Activated naive CD4-positive, alpha-beta T cell treated with anti-CD3 and anti-CD28 coated beads for 36 hours (primary cell): ENCODE data around the gene TLCD1. TPM values are rescaled to one million over a fixed set of nuclear protein-coding genes. Genes with fewer than 3 reads are reported as not detected.

ENCODE experiments used
- CTCF ChIA-PET: fragments of 350-600 bp; sonication (Branson Sonifier 250); formaldehyde crosslinking; loops from one replicate; lab custom pipeline; 2021; ENCODE audit warnings: antibody characterized with exemption; lab: Charles Lee
- DNase-seq: peaks from one replicate; pipeline ENCODE4 v3.0.0-alpha.2; 2020
- H3K27ac Mint-ChIP-seq: one replicate; pipeline ENCODE4 v1.8.0; 2021; ENCODE audit warnings: mild to moderate bottlenecking, mixed read lengths
- H3K27me3 Mint-ChIP-seq: one replicate; pipeline ENCODE4 v1.8.0; 2021; ENCODE audit warnings: low read depth, mixed read lengths
- H3K36me3 Mint-ChIP-seq: one replicate; pipeline ENCODE4 v1.8.0; 2021; ENCODE audit warnings: low read depth, mixed read lengths
- H3K4me1 Mint-ChIP-seq: one replicate; pipeline ENCODE4 v1.8.0; 2021; ENCODE audit warnings: low read depth, mixed read lengths
- H3K4me3 Mint-ChIP-seq: one replicate; pipeline ENCODE4 v1.8.0; 2021; ENCODE audit warnings: mild to moderate bottlenecking, moderate library complexity, mixed read lengths
- H3K9me3 Mint-ChIP-seq: one replicate; pipeline ENCODE4 v1.8.0; 2021; ENCODE audit warnings: mixed read lengths
- intact Hi-C: fragments of 100-400 bp; cut with micrococcal nuclease; formaldehyde crosslinking; loops from one replicate; pipeline ENCODE4 v1.15.1; 2023
- total RNA-seq, 2 experiments: library from RNA; stranded (reverse); gene quantifications; one replicate each; pipeline ENCODE4 v1.2.3, GENCODE V29; 2021

TLCD1 gene
- total RNA-seq, 2 experiments from 2014 or later = 4.0 to 4.6 TPM

DNA sequence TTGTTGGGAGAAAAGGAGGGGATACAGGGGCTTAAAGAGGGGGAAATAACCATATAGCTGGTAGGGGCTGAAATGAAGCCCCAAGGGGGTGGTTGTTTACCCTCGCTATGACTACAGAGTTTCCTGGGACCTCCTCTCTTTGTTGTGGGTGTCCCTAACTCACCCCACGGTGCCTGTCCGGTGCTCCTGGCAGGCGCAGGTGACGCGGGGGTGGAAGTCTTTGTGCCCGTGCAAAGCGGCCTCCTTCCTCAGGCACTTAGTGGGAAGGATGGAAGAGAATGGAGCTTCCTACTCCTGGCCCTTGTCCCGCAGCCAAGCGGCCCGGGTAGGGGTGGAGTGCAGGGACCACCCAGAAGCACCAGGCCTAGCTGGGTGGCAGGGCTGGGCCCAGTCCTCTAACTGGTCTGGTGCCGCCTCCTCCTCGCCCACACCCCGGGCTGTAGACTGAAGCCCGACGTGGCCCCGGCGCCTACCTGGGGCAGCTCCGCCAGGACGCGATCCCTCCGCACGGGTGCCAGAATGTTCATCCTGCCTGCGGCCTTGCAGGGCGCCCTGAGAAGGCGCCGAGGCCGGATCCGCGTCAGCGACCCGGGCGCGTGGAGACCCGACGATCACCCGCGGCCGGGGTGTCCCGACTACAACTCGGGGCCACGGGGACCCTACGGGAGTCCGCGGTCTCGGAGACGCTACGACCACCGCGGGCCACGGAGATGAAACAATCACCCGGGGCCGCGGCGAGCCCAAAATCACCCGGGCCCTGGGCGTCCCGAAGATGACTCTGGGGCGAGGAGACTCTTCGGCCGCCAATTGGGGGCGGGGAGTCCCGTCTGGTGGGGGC lies 9.1 kb downstream of the TLCD1 start:
- DNase-seq = no peak
- CTCF ChIA-PET = interaction anchor here (0.7 kb wide), 1 partner anchor 55 kb away, joined by 3 read pairs; the partner anchor contains the start of genes SDF2 and SUPT6H
- peak overlapping the region; percentile 50 for H3K4me3 Mint-ChIP-seq
- peaks cover 33% of the 10 kb centered on the region for H3K4me1 Mint-ChIP-seq
- H3K9me3 Mint-ChIP-seq = no peaks in the 10 kb centered on the region
- intact Hi-C loops = no loop called here
- H3K27me3 Mint-ChIP-seq = peaks cover 27% of the 10 kb centered on the region
- H3K36me3 Mint-ChIP-seq = peaks cover 23% of the 10 kb centered on the region
- no peak overlapping the region for H3K27ac Mint-ChIP-seq

GRCh38 chr17:28715217-28715616 lies 10.8 kb downstream of the TLCD1 start:
- Mint-ChIP-seq H3K4me3 (no peak overlapping the region), H3K36me3 (peaks cover 5% of the 10 kb centered on the region), H3K27ac (no peak overlapping the region), H3K4me1 (peaks cover 33% of the 10 kb centered on the region), H3K9me3 (no peaks in the 10 kb centered on the region), H3K27me3 (peaks cover 27% of the 10 kb centered on the region)
- CTCF ChIA-PET = no interaction called here
- DNase-seq = no peak
- intact Hi-C loops = no loop called here

- CTCF ChIA-PET = no interaction called here
- H3K27me3 Mint-ChIP-seq = peaks cover 27% of the 10 kb centered on the region
- DNase-seq = no peak
- no peak overlapping the region for H3K27ac Mint-ChIP-seq
- H3K36me3 Mint-ChIP-seq = no peaks in the 10 kb centered on the region
- peaks cover 29% of the 10 kb centered on the region for H3K4me1 Mint-ChIP-seq
- H3K4me3 Mint-ChIP-seq = no peak overlapping the region
- H3K9me3 Mint-ChIP-seq = no peaks in the 10 kb centered on the region
- intact Hi-C loops = no loop called here
Measured at GRCh38 chr17:28714281-28714680, 11.8 kb downstream of the TLCD1 start.

- CTCF ChIA-PET = interaction anchor here (3.4 kb wide), 1 partner anchor 14 kb away, joined by 12 read pairs; the partner anchor contains the start of gene TLCD1
- H3K27me3 Mint-ChIP-seq = peaks cover 21% of the 10 kb centered on the region
- DNase-seq = no peak
- H3K9me3 Mint-ChIP-seq = no peaks in the 10 kb centered on the region
- intact Hi-C loops = no loop called here
- peaks cover 18% of the 10 kb centered on the region for H3K4me1 Mint-ChIP-seq
- no peak overlapping the region for H3K27ac Mint-ChIP-seq
- H3K4me3 Mint-ChIP-seq = peak overlapping the region; percentile 79
- no peaks in the 10 kb centered on the region for H3K36me3 Mint-ChIP-seq
Measured at GRCh38 chr17:28712705-28713415, 13.2 kb downstream of the TLCD1 start.

DNA sequence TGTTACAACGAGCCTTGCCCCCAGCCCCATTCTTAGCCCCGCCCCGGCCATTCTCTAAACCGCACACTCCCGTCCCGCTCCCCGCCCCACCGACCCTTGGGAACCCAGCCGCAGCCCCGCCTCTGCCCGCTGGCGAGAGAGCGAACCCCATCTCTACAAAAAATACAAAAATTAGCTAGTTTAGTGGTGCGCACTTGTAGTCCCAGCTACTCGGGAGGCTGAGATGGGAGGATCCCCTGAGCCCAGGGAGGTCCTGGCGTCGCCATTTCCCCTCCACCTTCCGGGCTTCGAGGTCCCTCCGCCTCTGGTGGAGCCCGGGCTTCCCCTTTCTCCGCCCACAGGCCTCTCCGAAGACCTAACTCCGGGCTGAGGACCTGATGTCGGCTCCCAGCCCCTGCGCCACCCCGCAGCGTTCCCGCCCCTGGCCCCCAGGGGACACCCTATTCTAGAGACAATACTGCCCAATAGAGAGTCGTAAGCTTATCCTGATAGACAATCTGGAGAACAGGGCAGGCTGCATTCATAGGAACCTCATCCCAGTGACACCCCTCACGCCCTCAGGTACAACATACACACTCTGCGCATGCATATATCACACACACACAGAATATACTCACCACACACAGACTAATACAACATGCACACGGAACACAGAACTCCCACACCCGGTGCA lies 13.9 kb downstream of the TLCD1 start:
- Mint-ChIP-seq H3K27ac (peak overlapping the region; percentile 79), H3K4me3 (peak overlapping the region; percentile 79), H3K27me3 (peaks cover 20% of the 10 kb centered on the region), H3K36me3 (no peaks in the 10 kb centered on the region), H3K4me1 (peaks cover 17% of the 10 kb centered on the region), H3K9me3 (no peaks in the 10 kb centered on the region)
- intact Hi-C loops = no loop called here
- DNase-seq = peak; percentile 73
- CTCF ChIA-PET = interaction anchor here (2.0 to 3.4 kb wide), 2 partner anchors 8 to 15 kb away, joined by 8 to 12 read pairs; partner anchors contain the start of genes RPL23A and TLCD1

- CTCF ChIA-PET = interaction anchor here (2.0 to 3.4 kb wide), 2 partner anchors 8 to 15 kb away, joined by 8 to 12 read pairs; partner anchors contain the start of genes RPL23A and TLCD1
- intact Hi-C loops = loop anchor here (1.0 to 2.0 kb wide), 4 partner anchors 8 to 67 kb away; partner anchors contain the start of genes BLTP2, NEK8, RPL23A and SUPT6H
- Mint-ChIP-seq H3K4me3 (peak within 1 kb of the TSS; percentile 79), H3K9me3 (no peaks in the 10 kb centered on the region), H3K27me3 (peaks cover 20% of the 10 kb centered on the region), H3K36me3 (no peaks in the 10 kb centered on the region), H3K4me1 (peaks cover 17% of the 10 kb centered on the region), H3K27ac (peak within 1 kb of the TSS; percentile 79)
- no peak for DNase-seq
Measured at GRCh38 chr17:28711723-28712031, 14.4 kb downstream of the TLCD1 start, which contains the start of gene PROCA1. Gene PROCA1, minus strand, starts transcription at chr17:28711888. Its CDS starts 228 bp downstream, at chr17:28711660.

DNA sequence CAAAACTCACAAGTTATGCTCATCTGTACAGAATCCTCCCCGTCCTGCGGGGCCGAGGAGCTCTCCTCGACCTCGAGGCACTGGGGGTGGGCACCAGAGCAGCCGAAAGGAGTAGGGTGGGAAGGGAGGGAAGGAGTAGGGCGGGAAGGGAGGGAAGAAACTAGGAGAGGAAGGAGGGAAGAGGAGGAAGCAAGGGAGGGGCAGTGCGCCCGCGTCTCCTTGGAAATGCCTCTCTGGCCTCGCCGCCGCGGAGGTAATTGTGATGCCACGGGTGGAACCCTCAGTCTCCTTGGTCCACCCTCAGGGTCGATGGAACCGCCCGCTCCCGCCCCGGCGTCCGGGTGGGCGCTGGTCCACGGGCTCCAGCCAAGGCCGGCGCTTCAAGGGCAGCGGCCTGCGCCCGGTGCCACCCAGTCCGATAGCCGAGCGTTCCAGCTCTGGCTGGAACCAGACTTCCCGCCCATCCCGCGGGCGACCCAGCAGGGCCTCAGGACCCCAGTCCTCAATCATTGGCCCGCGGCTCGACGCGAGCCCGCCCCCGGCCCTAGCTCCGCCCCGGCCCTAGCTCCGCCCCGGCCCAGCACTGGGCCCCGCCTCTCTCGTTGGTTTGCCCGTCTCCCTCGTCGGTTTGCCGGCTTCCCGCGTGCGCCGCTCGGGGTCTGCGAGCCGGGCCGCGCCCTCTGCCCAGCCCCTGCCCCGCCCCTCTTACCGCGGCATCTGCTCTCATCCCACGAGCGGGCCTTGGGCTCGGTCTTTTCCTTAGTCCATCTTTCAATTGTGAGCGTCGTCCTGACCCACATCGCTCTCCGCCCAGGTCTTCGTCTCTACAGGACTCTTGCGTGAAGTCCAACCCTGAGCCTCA lies 14.9 kb downstream of the TLCD1 start:
- Mint-ChIP-seq H3K9me3 (no peaks in the 10 kb centered on the region), H3K27me3 (peaks cover 16% of the 10 kb centered on the region), H3K27ac (peak overlapping the region; percentile 79), H3K4me1 (peaks cover 17% of the 10 kb centered on the region), H3K4me3 (peak overlapping the region; percentile 79), H3K36me3 (no peaks in the 10 kb centered on the region)
- intact Hi-C loops = loop anchor here (1.0 to 2.0 kb wide), 4 partner anchors 8 to 66 kb away; partner anchors contain the start of genes BLTP2, NEK8, RPL23A and SUPT6H
- CTCF ChIA-PET = interaction anchor here (0.7 to 3.4 kb wide), 5 partner anchors 9 to 1220 kb away, joined by 3 to 12 read pairs (median 7); partner anchors contain the start of genes RPL23A and TLCD1
- DNase-seq = peak; percentile 92

GRCh38 chr17:28707339-28707720 lies 18.7 kb downstream of the TLCD1 start:
- Mint-ChIP-seq H3K4me3 (no peak overlapping the region), H3K27ac (no peak overlapping the region)
- CTCF ChIA-PET = no interaction called here

DNA sequence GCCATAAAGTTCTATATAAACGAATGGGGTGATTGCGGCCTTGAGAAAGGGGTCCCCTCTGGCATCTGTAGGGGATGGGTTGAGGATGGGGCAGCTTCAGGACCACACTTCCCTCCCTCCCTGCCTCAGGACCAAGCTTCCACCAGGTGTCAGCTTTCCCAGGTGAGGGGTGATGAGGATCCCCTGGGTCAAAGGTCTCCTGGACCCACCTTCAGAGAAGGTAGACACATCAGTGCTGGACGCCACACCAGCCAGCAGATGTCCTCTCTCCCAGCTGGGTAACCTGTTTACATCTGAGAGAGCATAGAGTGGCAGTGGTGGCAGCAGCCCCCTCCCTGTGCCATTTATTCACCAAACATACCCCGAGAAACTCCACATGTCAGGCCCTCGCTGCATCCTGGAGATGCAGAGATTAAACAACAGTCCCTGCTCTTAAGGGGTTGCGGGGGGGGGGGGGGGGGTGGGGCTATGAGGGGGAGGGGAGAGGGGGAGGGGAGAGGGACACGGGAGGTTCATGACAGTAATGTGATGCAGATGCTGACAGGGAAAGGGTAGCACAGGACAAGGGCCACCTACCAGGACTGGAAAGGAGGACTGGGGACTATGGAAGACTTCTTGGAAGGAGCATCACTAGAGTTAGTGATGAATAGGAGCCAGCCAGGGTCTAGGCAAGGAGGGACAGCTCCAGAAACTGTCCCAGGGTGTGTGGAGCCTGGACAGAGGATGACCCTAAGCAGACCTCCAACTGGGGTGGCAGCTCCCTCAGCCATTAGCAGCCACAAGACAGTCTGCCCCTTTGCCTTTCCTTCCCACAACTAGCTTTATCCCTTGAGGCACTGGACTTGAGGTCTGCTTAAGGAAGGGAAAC lies 19.3 kb downstream of the TLCD1 start:
- peaks cover 14% of the 10 kb centered on the region for H3K36me3 Mint-ChIP-seq
- no peaks in the 10 kb centered on the region for H3K9me3 Mint-ChIP-seq
- no peak overlapping the region for H3K27ac Mint-ChIP-seq
- peaks cover 8% of the 10 kb centered on the region for H3K4me1 Mint-ChIP-seq
- no peak for DNase-seq
- H3K4me3 Mint-ChIP-seq = no peak overlapping the region
- CTCF ChIA-PET = no interaction called here
- H3K27me3 Mint-ChIP-seq = no peaks in the 10 kb centered on the region
- intact Hi-C loops = no loop called here

More at GRCh38 chr17:28707339-28707720, 18.7 kb downstream of the TLCD1 start:
- DNase-seq = no peak
- Mint-ChIP-seq H3K27me3 (peaks cover under 1% of the 10 kb centered on the region), H3K36me3 (peaks cover 11% of the 10 kb centered on the region), H3K4me1 (peaks cover 15% of the 10 kb centered on the region), H3K9me3 (no peaks in the 10 kb centered on the region)
- intact Hi-C loops = no loop called here

GRCh38 chr17:28705728-28706334 lies 20.2 kb downstream of the TLCD1 start:
- peaks cover 4% of the 10 kb centered on the region for H3K4me1 Mint-ChIP-seq
- no peaks in the 10 kb centered on the region for H3K9me3 Mint-ChIP-seq
- intact Hi-C loops = no loop called here
- H3K27me3 Mint-ChIP-seq = no peaks in the 10 kb centered on the region
- no peak overlapping the region for H3K27ac Mint-ChIP-seq
- no peak overlapping the region for H3K4me3 Mint-ChIP-seq
- no peak for DNase-seq
- peaks cover 17% of the 10 kb centered on the region for H3K36me3 Mint-ChIP-seq
- CTCF ChIA-PET = no interaction called here
